SK-N-DZ (cell line): ENCODE results near the gene SLC25A42.

Experiments used
- DNase-seq: peaks from one replicate; pipeline ENCODE4 v3.0.0-alpha.2; 2015; ENCODE audit warnings: low spot score

The SLC25A42 gene

GRCh38 chr19:19050731-19051130 is 13.1 kb upstream of the SLC25A42 start:
- DNase-seq = no peak

GRCh38 chr19:19051478-19052213 is 12.1 kb upstream of the SLC25A42 start:
- DNase-seq = no peak

GRCh38 chr19:19052921-19053320 is 10.9 kb upstream of the SLC25A42 start:
- no peak for DNase-seq

- DNase-seq = no peak
These were observed 10.1 kb upstream of the SLC25A42 start for GRCh38 chr19:19053508-19054314.

- DNase-seq = no peak
These were observed 9.4 kb upstream of the SLC25A42 start for GRCh38 chr19:19054315-19054938.

- no peak for DNase-seq
These were observed 8.8 kb upstream of the SLC25A42 start for GRCh38 chr19:19054939-19055440.

GRCh38 chr19:19055701-19056100 is 8.1 kb upstream of the SLC25A42 start:
- DNase-seq = no peak

- DNase-seq = no peak
These were observed 7.0 kb upstream of the SLC25A42 start for GRCh38 chr19:19056636-19057275.

- DNase-seq = no peak
These were observed 6.5 kb upstream of the SLC25A42 start for GRCh38 chr19:19057317-19057716.

- DNase-seq = no peak
These were observed 6.1 kb upstream of the SLC25A42 start for GRCh38 chr19:19057720-19058119.

- no peak for DNase-seq
These were observed 4.6 kb upstream of the SLC25A42 start for GRCh38 chr19:19059018-19059836.

- DNase-seq = no peak
These were observed 3.8 kb upstream of the SLC25A42 start for GRCh38 chr19:19059837-19060611.

GRCh38 chr19:19061506-19061905 is 2.3 kb upstream of the SLC25A42 start:
- DNase-seq = no peak

- DNase-seq = no peak
These were observed 1.2 kb upstream of the SLC25A42 start for GRCh38 chr19:19062454-19063182.

GRCh38 chr19:19064098-19064722 is 416 bp downstream of the SLC25A42 start:
- DNase-seq = no peak

GRCh38 chr19:19064811-19065745 is 1.3 kb downstream of the SLC25A42 start:
- no peak for DNase-seq

- DNase-seq = no peak
These were observed 3.7 kb downstream of the SLC25A42 start for GRCh38 chr19:19067276-19068072.
